Mesendoderm (in vitro differentiated cells): ENCODE measurements around the gene RILPL2.
"Not testable (repeated sequence)": the region's sequence is repeated elsewhere in the genome, so short reads cannot be mapped to it uniquely, and the experiment has no call there.

Source experiments
- DNase-seq: peaks from one replicate; pipeline ENCODE4 v3.0.0; 2013
- H2AK5ac ChIP-seq: 2 replicates; pipeline ENCODE4 v1.6.1; 2013; ENCODE audit warnings: low read length, inconsistent platforms
- H2BK120ac ChIP-seq: 2 replicates; pipeline ENCODE4 v1.6.1; 2013; ENCODE audit warnings: low read depth, mild to moderate bottlenecking, low read length, moderate library complexity, mixed read lengths
- H2BK15ac ChIP-seq: replicated peaks from 2 replicates; pipeline ENCODE4 v1.6.1; 2013; ENCODE audit warnings: low read depth, mild to moderate bottlenecking, moderate library complexity
- H2BK5ac ChIP-seq: 2 replicates; pipeline ENCODE4 v1.6.1; 2013; ENCODE audit warnings: low read length, inconsistent platforms
- H3K18ac ChIP-seq: 2 replicates; pipeline ENCODE4 v1.6.1; 2013; ENCODE audit warnings: mild to moderate bottlenecking, low read length, mixed read lengths
- H3K23ac ChIP-seq: one replicate; pipeline ENCODE4 v1.6.1; 2013; ENCODE audit warnings: low read length
- H3K27ac ChIP-seq: 2 replicates; pipeline ENCODE4 v1.5.1; 2013; ENCODE audit warnings: low read depth, mild to moderate bottlenecking, inconsistent platforms, low read length, moderate library complexity
- H3K27me3 ChIP-seq: 2 replicates; pipeline ENCODE4 v1.6.1; 2013; ENCODE audit warnings: low read length, control low read depth, mild to moderate bottlenecking, inconsistent platforms; ENCODE audit not compliant: insufficient read depth, poor library complexity
- H3K36me3 ChIP-seq: 2 replicates; pipeline ENCODE4 v1.6.1; 2013; ENCODE audit warnings: low read length, inconsistent platforms; ENCODE audit not compliant: control insufficient read depth, insufficient read depth
- H3K4ac ChIP-seq: one replicate; pipeline ENCODE4 v1.6.1; 2013; ENCODE audit warnings: low read depth, mild to moderate bottlenecking, low read length, moderate library complexity
- H3K4me1 ChIP-seq: 2 replicates; pipeline ENCODE4 v1.6.1; 2013; ENCODE audit warnings: low read depth, low read length, inconsistent platforms; ENCODE audit not compliant: control insufficient read depth
- H3K4me2 ChIP-seq: 2 replicates; pipeline ENCODE4 v1.6.1; 2013; ENCODE audit warnings: low read length
- H3K4me3 ChIP-seq: 2 replicates; pipeline ENCODE4 v1.5.1; 2013; ENCODE audit warnings: mild to moderate bottlenecking, low read length
- H3K56ac ChIP-seq: one replicate; pipeline ENCODE4 v1.6.1; 2013; ENCODE audit warnings: low read length
- H3K79me1 ChIP-seq: 2 replicates; pipeline ENCODE4 v1.6.1; 2013; ENCODE audit warnings: low read length, inconsistent platforms
- H3K79me2 ChIP-seq: 2 replicates; pipeline ENCODE4 v1.6.1; 2013; ENCODE audit warnings: mild to moderate bottlenecking, low read length; ENCODE audit not compliant: control insufficient read depth, insufficient read depth
- H3K9ac ChIP-seq: 2 replicates; pipeline ENCODE4 v1.6.1; 2013; ENCODE audit warnings: low read length, inconsistent platforms
- H4K5ac ChIP-seq: one replicate; pipeline ENCODE4 v1.6.1; 2013; ENCODE audit warnings: low read length
- H4K8ac ChIP-seq: one replicate; pipeline ENCODE4 v1.6.1; 2013; ENCODE audit warnings: low read depth, mild to moderate bottlenecking, control low read depth, low read length, moderate library complexity
- WGBS: extraction: QIAGEN DNeasy Blood & Tissue Kit; methylation state at CpG from one replicate; pipeline ENCODE4 v1.1.7; 2013; ENCODE audit warnings: low lambda C conversion rate, missing lambda C conversion rate; ENCODE audit not compliant: insufficient coverage; ENCODE audit errors: extremely low coverage; 5-methylcytosine and 5-hydroxymethylcytosine counted together

Gene RILPL2

DNA sequence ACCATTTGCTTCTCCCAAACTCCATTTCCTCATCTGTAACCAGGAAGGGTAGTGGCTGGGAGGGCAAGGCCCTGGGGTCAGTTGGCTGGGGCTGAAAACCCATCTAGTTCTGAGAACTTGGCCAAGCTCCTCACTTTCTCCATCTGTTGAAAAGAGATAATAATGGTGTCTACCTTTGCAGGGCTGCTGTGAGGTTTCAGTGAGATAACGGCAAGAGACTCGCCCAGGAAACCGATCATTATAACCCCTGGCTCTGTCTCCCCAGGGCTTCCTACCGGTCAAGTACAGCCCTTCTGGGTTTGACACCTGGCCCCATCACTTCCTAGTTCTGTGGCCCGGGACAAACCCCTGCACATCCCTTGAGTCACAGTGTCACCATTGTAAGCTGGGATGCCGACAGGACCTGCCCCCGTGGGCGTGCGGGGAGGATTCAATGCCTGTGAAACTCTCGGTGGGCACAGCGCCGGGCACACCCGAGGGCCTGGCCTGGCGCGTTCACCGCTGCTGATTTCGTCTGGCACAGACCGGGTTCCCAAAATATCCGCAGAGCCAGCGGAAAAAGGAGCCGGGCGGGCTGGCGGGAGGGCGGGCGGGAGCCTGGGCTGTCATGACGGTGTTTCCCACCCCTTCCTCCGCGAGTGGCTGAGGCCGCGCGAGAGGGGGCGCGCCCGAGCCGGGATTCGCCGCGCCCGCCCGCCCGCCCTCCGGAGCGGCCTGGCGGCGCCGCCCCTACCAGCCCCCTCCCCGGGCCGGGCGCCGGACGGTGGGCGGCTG is 48.1 kb downstream of the RILPL2 start:
- Histone ChIP-seq H3K79me2 (peaks cover 1% of the 10 kb centered on the region), H3K79me1 (peaks cover 4% of the 10 kb centered on the region), H3K36me3 (peaks cover 5% of the 10 kb centered on the region), H4K8ac (no peak overlapping the region), H4K5ac (no peak overlapping the region), H3K27me3 (no peaks in the 10 kb centered on the region), H3K4ac (peak overlapping the region; percentile 85), H3K4me3 (peak overlapping the region; percentile 28), H3K4me2 (peak overlapping the region; percentile 75), H2BK5ac (peak overlapping the region; percentile 27), H3K27ac (peak overlapping the region; percentile 7), H2AK5ac (no peak overlapping the region), H2BK15ac (no peak overlapping the region), H2BK120ac (no peak overlapping the region), H3K4me1 (peaks cover 8% of the 10 kb centered on the region), H3K18ac (peak overlapping the region; percentile 97), H3K9ac (peak overlapping the region; percentile 64), H3K56ac (peak overlapping the region; percentile 80), H3K23ac (no peak overlapping the region)
- WGBS, result no CpG with 5 or more reads among the region's 52 CpGs
- DNase-seq, result peak; percentile 73

GRCh38 chr12:123387508-123388176 is 48.8 kb downstream of the RILPL2 start:
- Histone ChIP-seq H4K8ac (no peak overlapping the region), H3K4me3 (no peak overlapping the region), H2BK15ac (no peak overlapping the region), H2BK5ac (no peak overlapping the region), H4K5ac (no peak overlapping the region), H3K36me3 (peaks cover 5% of the 10 kb centered on the region), H3K27ac (no peak overlapping the region), H3K4me2 (no peak overlapping the region), H3K27me3 (no peaks in the 10 kb centered on the region), H3K56ac (peak overlapping the region; percentile 80), H2BK120ac (no peak overlapping the region), H3K4ac (no peak overlapping the region), H3K23ac (no peak overlapping the region), H3K4me1 (peaks cover 8% of the 10 kb centered on the region), H3K79me1 (peaks cover 4% of the 10 kb centered on the region), H3K9ac (peak overlapping the region; percentile 59), H3K18ac (no peak overlapping the region), H2AK5ac (no peak overlapping the region), H3K79me2 (peaks cover 1% of the 10 kb centered on the region)
- DNase-seq, result no peak
- no CpG with 5 or more reads among the region's 8 CpGs for WGBS

- H3K4me1 ChIP-seq, H2AK5ac ChIP-seq, H4K8ac ChIP-seq, H3K56ac ChIP-seq, H3K79me1 ChIP-seq, H3K27ac ChIP-seq, DNase-seq, H3K23ac ChIP-seq, H3K27me3 ChIP-seq, H2BK5ac ChIP-seq, H3K4me3 ChIP-seq, H4K5ac ChIP-seq, H3K4ac ChIP-seq, H3K4me2 ChIP-seq, H2BK120ac ChIP-seq, H3K18ac ChIP-seq, H3K36me3 ChIP-seq, H3K79me2 ChIP-seq, H2BK15ac ChIP-seq, H3K9ac ChIP-seq: not testable (repeated sequence)
- WGBS, result no CpG with 5 or more reads among the region's 9 CpGs
Measured at GRCh38 chr12:123385536-123385935, 50.9 kb downstream of the RILPL2 start.

- H3K9ac ChIP-seq, result peak overlapping the region; percentile 76
- WGBS, result no CpG with 5 or more reads among the region's 1 CpG
- H3K79me2 ChIP-seq, result peaks cover 1% of the 10 kb centered on the region
- peak; percentile 53 for DNase-seq
- H3K79me1 ChIP-seq, result peaks cover 4% of the 10 kb centered on the region
- peaks cover 8% of the 10 kb centered on the region for H3K4me1 ChIP-seq
- no peak overlapping the region for H2BK15ac ChIP-seq
- no peak overlapping the region for H2AK5ac ChIP-seq
- no peak overlapping the region for H4K8ac ChIP-seq
- no peak overlapping the region for H3K27ac ChIP-seq
- no peak overlapping the region for H3K4ac ChIP-seq
- H3K18ac ChIP-seq, result no peak overlapping the region
- no peak overlapping the region for H3K23ac ChIP-seq
- H2BK120ac ChIP-seq, result no peak overlapping the region
- H3K4me3 ChIP-seq, result no peak overlapping the region
- H4K5ac ChIP-seq, result no peak overlapping the region
- H3K4me2 ChIP-seq, result peak overlapping the region; percentile 42
- H2BK5ac ChIP-seq, result no peak overlapping the region
- H3K27me3 ChIP-seq, result no peaks in the 10 kb centered on the region
- peak overlapping the region; percentile 84 for H3K56ac ChIP-seq
- no peaks in the 10 kb centered on the region for H3K36me3 ChIP-seq
Measured at GRCh38 chr12:123384994-123385376, 51.5 kb downstream of the RILPL2 start.

DNA sequence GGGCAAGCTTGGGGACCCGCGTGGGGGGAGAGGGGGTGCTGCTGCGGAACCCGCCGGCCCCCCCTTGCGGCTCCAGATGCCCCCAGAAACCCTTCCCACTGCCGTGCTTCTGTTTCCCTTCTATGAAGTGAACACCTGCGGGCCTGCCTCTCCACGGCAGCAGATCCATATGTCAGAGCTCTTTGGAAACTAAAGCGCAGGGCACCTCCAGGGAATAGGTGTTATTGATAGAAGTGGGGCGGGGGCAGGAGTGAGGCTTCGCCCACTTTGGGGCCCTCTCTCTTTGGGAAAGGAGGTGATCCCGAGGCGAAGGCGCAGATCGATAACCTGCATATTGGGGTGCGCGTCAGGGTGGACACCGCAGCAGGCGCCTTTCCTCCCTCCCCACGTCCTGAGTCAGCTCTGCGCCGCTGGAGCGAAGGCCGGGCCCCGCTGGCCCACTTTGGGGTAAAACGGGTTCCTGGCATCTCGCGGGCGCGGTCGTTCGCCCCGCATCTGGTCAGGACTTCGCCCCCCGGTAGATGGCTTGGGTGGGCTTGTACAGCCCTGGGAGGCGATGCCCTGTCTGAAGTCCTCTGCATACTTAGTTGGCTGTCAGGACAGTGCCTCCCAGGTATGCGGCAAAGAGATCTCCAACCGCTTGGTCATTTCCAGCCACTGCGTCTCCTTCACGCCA is 52.0 kb downstream of the RILPL2 start:
- Histone ChIP-seq H2BK5ac (no peak overlapping the region), H3K27ac (peak overlapping the region; percentile 47), H3K23ac (no peak overlapping the region), H3K18ac (peak overlapping the region; percentile 42), H3K79me2 (peaks cover 1% of the 10 kb centered on the region), H3K4me1 (peaks cover 8% of the 10 kb centered on the region), H3K4me2 (peak overlapping the region; percentile 42), H2BK15ac (no peak overlapping the region), H3K4me3 (peak overlapping the region; percentile 59), H4K5ac (no peak overlapping the region), H3K79me1 (peaks cover 4% of the 10 kb centered on the region), H2AK5ac (no peak overlapping the region), H4K8ac (no peak overlapping the region), H3K36me3 (no peaks in the 10 kb centered on the region), H3K27me3 (no peaks in the 10 kb centered on the region), H3K56ac (peak overlapping the region; percentile 84), H3K4ac (no peak overlapping the region), H2BK120ac (peak overlapping the region; percentile 47), H3K9ac (peak overlapping the region; percentile 76)
- WGBS, result no CpG with 5 or more reads among the region's 41 CpGs
- peak; percentile 46 for DNase-seq
